Hematopoietic multipotent progenitor cell treated with erythropoietin and hydrocortisone succinate and interleukin-3 and kit ligand, for 15 days (in vitro differentiated cells): ENCODE measurements around the gene UBXN1.

Source experiments
- DNase-seq: peaks from one replicate; pipeline ENCODE4 v3.0.0-alpha.2; 2015; ENCODE audit warnings: low spot score

The UBXN1 gene

DNA sequence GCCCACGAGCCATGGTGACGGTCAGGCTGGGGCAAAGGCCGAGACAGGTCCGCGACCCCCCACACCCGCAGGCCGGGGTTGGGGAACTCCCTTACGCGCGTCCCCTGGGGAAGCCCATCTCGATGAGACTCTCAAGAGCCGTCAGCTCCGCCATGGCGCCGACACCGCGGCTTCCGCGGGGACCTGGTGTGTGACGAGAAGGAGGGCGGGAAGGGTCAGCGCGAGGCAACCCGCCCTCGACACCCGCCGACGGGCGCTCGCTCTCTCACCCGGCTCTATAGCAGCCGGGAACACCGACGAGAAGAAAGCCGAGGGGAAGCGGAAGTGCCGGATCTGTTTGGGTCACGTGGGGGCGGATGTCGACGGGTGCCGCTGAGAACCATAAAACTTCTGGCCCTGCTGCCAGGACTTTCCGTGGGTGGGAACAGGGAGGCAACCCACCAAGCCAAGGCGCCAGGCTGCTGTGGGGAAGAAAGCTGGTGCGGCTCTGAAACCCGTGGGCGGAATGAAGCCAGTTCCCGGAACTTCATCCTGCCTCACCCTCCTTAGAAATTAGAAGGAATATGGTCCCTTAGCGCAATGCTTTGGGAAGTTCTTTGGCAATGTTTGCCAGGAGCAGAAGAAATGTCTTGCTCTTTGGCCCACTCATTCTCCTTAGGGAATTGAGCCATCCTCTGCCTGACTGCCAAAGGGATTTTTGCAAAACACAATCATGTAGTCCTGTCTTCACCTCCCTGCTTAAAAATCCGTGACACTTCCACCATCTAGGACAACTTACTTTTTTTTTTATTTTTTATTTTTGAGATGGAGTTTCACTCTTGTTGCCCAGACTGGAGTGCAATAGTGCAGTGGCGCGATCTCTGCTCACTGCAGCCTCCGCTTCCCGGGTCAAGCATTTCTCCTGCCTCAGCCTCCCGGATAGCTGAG, at the start of gene UBXN1:
TSS of gene UBXN1 (minus strand) at position 304 of the 927 bp plus-strand sequence. CDS start at position 154, 150 bp downstream.
- peak; percentile 85 for DNase-seq

DNA sequence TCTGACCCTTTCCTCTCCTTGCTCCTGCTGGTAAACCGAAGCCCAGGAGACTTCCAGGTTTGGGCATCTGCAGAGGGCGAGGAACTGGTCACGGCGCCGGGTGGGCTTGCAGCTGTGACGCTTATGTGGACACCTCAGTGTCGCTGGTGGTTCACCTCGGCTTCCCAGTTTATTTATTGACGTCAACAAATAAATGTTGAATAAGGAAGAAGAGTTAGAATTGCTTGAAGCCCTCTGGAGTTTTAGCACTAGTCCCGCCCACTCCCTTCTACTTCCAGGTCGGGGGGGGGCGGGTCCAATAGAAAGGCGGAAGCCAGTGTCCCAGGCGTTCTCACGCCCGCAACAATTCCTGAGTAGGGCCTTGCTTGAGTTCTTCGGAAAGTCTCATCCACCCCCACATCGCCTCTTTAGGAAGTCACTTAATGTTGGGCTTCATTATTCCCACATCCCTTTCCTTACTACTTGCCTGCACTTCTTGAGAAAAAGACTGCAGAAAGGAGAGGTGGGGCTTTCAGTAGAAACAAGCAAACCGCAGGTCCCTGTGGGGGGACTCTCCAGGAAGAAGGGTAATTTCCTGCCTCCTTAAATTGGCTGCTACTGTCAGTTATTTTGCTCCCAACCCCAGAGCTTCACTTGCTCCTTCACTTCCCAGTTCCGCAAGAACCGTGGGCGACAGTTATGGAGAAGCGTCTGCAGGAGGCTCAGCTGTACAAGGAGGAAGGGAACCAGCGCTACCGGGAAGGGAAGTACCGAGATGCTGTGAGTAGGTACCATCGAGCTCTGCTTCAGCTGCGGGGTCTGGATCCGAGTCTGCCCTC, 49.5 kb upstream of the UBXN1 start, which contains the start of gene TTC9C:
TSS of gene TTC9C (plus strand) at position 316 of the 818 bp plus-strand sequence. CDS start at position 679, 363 bp downstream.
- peak; percentile 91 for DNase-seq

GRCh38 chr11:62727872-62728170, 48.9 kb upstream of the UBXN1 start:
- peak; percentile 98 for DNase-seq

- peak; percentile 98 for DNase-seq
Observed at GRCh38 chr11:62727165-62727871, 48.4 kb upstream of the UBXN1 start, which contains the start of gene HNRNPUL2. Gene HNRNPUL2 (minus strand): TSS chr11:62727457. CDS start chr11:62727156, 301 bp downstream.

GRCh38 chr11:62726915-62727164, 48.0 kb upstream of the UBXN1 start:
- DNase-seq = no peak

DNA sequence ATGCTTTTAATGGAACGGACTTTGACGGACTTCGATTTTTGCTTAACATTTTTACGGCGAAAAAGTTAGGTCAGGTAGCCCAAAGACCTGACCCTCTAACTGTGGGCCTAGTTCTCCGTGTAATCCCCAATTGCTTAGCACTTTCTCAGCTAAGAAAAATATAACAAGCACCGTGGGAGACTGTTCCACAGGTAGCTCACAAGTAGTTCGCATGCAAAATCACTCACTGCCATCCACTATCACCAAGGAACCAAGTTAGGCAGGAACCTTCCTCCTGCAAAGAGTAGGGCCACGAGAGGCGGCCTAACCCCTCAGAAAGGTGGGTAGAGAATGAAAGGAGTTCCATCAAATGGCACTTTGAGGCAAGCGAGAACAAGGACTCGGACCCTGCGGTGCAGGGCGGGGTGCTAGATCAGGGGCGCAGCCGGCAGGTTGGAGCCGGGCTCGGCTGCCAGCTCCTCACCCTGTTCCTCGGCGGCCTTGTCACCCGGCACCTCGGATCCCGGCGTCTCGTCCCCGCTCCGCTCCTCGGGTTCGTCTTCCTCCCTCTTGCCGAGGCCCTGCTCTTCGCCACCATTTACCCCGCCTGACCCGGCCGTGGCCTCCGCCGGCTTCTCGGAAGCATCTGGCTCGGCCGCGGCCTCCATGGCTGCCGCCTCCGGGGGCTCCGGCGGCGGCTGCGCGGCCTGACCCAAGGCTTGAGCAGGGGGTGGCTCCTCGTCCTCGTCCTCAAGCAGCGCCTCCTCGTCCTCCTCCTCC, 47.5 kb upstream of the UBXN1 start:
- peak; percentile 17 for DNase-seq

- DNase-seq = no peak
Observed at GRCh38 chr11:62725646-62726045, 46.8 kb upstream of the UBXN1 start.

DNA sequence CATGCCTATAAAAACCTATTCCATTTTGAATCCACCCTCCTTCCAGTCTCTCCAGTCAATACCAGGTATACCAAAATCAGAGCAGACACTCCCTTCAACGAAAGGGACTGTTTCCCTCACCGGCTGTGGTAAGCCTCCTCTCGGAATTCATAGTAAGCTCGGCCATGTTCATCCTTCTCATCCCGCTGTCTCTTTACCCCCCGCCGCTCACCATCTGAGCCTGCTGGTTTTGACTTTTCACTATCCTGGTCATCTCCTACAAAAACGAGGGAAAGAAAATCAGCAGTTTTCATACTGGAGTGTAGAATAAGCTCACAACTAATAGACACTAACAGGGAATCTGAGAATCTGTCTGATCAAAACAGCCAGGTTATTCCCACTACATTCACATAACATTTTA, 45.3 kb upstream of the UBXN1 start:
- no peak for DNase-seq

GRCh38 chr11:62721994-62722393, 43.1 kb upstream of the UBXN1 start:
- DNase-seq = no peak

GRCh38 chr11:62719302-62719978, 40.6 kb upstream of the UBXN1 start:
- DNase-seq = no peak

GRCh38 chr11:62716816-62717215, 37.9 kb upstream of the UBXN1 start:
- no peak for DNase-seq

- no peak for DNase-seq
Observed at GRCh38 chr11:62716206-62716605, 37.3 kb upstream of the UBXN1 start.

DNA sequence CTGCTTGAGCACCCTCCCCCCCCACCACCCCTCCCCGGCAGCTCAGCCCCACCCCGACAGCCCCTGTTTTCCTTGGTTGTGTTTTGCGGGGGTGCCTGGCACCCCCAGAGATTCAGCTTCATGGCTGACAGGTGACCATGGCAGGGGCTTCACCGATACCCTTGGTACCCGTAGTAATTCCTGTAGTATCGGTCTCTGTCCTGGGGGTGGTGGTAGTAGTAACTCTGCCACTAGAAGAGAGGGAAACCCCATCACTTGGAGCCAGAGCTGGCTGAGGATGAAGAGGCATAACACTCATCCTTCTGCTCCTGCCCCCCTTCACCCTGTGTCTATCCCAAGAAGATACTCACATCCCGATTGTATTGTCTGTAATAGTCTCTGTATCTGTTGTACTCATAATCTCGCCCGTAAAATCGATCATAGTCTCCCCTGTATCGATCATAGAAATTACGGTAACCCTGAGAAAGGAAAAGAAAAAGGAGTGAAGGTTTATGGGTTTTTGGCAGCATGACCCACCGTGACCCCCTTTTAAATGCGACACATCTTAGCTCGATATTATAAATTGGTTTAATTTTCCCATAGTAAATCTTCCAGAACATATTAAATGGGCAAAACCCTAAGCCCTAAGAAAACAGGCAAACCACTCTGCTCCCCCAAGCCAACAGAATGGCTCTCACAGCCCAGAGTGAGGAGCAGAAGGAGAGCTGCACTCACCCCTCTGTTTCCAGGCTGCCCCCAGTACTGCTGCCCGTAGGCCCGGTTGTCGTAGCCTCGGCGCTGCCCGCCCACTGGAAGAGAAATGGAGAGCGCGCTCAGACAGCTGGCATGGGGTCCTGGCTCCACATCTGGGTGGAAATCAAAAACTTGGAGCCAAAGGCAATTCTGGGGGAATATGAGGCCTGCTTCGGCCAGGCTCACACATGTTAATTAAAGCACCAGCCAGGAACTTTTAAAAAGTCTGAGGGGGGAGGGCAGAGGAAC, 36.6 kb upstream of the UBXN1 start:
- DNase-seq = no peak

- no peak for DNase-seq
Observed at GRCh38 chr11:62713343-62713742, 34.5 kb upstream of the UBXN1 start.

DNA sequence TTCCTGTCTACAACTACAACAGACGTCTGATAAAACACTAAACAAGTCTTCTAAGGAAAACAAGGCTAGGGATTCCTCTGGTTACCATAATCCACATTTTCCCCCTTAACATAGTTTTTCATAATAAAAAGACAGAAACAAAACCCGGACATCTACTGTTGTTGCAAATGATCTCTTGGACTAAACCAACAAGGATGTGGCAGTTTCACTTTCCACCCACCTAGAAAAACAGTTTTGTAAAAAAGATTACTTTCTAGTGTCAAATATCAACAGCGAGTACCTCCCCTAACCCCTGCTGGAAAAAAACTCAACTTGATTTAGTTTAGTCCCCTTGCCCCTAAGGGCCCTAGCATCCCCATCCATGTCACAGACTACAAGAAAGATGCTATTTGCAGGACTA, 34.0 kb upstream of the UBXN1 start:
- no peak for DNase-seq

- no peak for DNase-seq
Observed at GRCh38 chr11:62712276-62712812, 33.5 kb upstream of the UBXN1 start.

GRCh38 chr11:62710001-62710345, 31.1 kb upstream of the UBXN1 start:
- DNase-seq = peak; percentile 55

GRCh38 chr11:62709247-62710000, 30.6 kb upstream of the UBXN1 start:
- DNase-seq = peak; percentile 99

- DNase-seq = peak; percentile 53
Observed at GRCh38 chr11:62708793-62709192, 29.9 kb upstream of the UBXN1 start.
